ENCODE measurements around the gene SYNM.

The SYNM gene

GRCh38 chr15:99165020-99165790, 60.3 kb downstream of the SYNM start:
- H3K4me1 ChIP-seq (ENCODE audit: control insufficient read depth in 1 of 2, insufficient read depth in 1 of 2, low read depth in 1 of 2, low read length in 1 of 2) = no peaks in the 10 kb centered on the region
- no peak for TF ChIP-seq CTCF (IDR thresholded peaks at IDR 0.05)
- no peaks in the 10 kb centered on the region for H3K27me3 ChIP-seq
- H3K9me3 ChIP-seq = no peaks in the 10 kb centered on the region
- H3K36me3 ChIP-seq = no peaks in the 10 kb centered on the region
- H3K27ac ChIP-seq = no peak overlapping the region
- no peak overlapping the region for H3K4me3 ChIP-seq (ENCODE audit: low read depth in 1 of 2, low read length in 1 of 2)

GRCh38 chr15:99165956-99166689, 61.2 kb downstream of the SYNM start:
- no peak for TF ChIP-seq CTCF (IDR thresholded peaks at IDR 0.05)
- Histone ChIP-seq H3K36me3 (no peaks in the 10 kb centered on the region), H3K9me3 (no peaks in the 10 kb centered on the region)

GRCh38 chr15:99167201-99167600, 62.3 kb downstream of the SYNM start:
- H3K36me3 ChIP-seq = no peaks in the 10 kb centered on the region
- H3K27me3 ChIP-seq = no peaks in the 10 kb centered on the region
- H3K4me3 ChIP-seq (ENCODE audit: low read depth in 1 of 2, low read length in 1 of 2) = no peak overlapping the region
- TF ChIP-seq CTCF (IDR thresholded peaks at IDR 0.05) = no peak
- no peaks in the 10 kb centered on the region for H3K4me1 ChIP-seq (ENCODE audit: control insufficient read depth in 1 of 2, insufficient read depth in 1 of 2, low read depth in 1 of 2, low read length in 1 of 2)
- H3K27ac ChIP-seq = no peak overlapping the region
- H3K9me3 ChIP-seq = no peaks in the 10 kb centered on the region

More at GRCh38 chr15:99165956-99166689, 61.2 kb downstream of the SYNM start:
- Histone ChIP-seq H3K4me1 (ENCODE audit: control insufficient read depth in 1 of 2, insufficient read depth in 1 of 2, low read depth in 1 of 2, low read length in 1 of 2) (no peaks in the 10 kb centered on the region), H3K27me3 (no peaks in the 10 kb centered on the region), H3K27ac (no peak overlapping the region), H3K4me3 (ENCODE audit: low read depth in 1 of 2, low read length in 1 of 2) (no peak overlapping the region)

- H3K9me3 ChIP-seq = no peaks in the 10 kb centered on the region
- H3K4me3 ChIP-seq (ENCODE audit: low read depth in 1 of 2, low read length in 1 of 2) = no peak overlapping the region
- no peak overlapping the region for H3K27ac ChIP-seq
- no peaks in the 10 kb centered on the region for H3K27me3 ChIP-seq
- no peak for TF ChIP-seq CTCF (IDR thresholded peaks at IDR 0.05)
- no peaks in the 10 kb centered on the region for H3K4me1 ChIP-seq (ENCODE audit: control insufficient read depth in 1 of 2, insufficient read depth in 1 of 2, low read depth in 1 of 2, low read length in 1 of 2)
- H3K36me3 ChIP-seq = no peaks in the 10 kb centered on the region
Measured at GRCh38 chr15:99167640-99168039, 62.8 kb downstream of the SYNM start.

GRCh38 chr15:99168601-99169580, 64.0 kb downstream of the SYNM start:
- no peak overlapping the region for H3K4me3 ChIP-seq (ENCODE audit: low read depth in 1 of 2, low read length in 1 of 2)
- H3K27me3 ChIP-seq = no peaks in the 10 kb centered on the region
- H3K4me1 ChIP-seq (ENCODE audit: control insufficient read depth in 1 of 2, insufficient read depth in 1 of 2, low read depth in 1 of 2, low read length in 1 of 2) = no peaks in the 10 kb centered on the region
- TF ChIP-seq CTCF (IDR thresholded peaks at IDR 0.05) = no peak
- no peak overlapping the region for H3K27ac ChIP-seq
- no peaks in the 10 kb centered on the region for H3K9me3 ChIP-seq
- no peaks in the 10 kb centered on the region for H3K36me3 ChIP-seq
